ENCODE results near the gene USP25. TPM values are rescaled to one million over a fixed set of nuclear protein-coding genes. Genes with fewer than 3 reads are reported as not detected.

Gene USP25
- total and polyA plus RNA-seq, 2 of the 8 experiments (the other 6 are each of a cell fraction or from before 2014, with no cell fraction given) = 11.2 to 48.1 TPM

DNA sequence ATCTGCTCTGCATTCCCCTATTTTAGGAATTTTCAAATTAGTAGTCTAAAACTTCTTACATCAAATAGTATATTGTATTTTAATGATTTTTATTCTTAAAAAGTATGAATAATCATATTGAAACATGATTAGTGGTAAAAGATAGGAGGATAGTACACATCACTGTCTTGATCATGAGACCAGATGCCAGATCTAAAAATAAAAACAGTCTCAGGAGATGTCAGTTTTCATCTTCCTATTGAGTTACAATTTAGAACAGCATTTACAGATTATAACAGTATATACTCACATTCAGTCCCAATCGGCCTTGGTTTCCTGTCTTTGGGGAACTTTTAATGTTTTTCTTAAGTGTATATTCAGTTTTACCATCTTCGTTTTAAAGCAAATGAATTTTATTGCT is 95.9 kb downstream of the USP25 start (continued):
- TF ChIP-seq TCF12 (IDR thresholded peaks at IDR 0.05; ENCODE audit: low read depth, low read length) (no peak), CBX8 (IDR thresholded peaks at IDR 0.05; ENCODE audit: borderline replicate concordance, low read depth, low read length) (no peak), TEAD4 (IDR thresholded peaks at IDR 0.05; ENCODE audit: low read depth, low read length) (no peak)
- TF ChIP-seq, protein P1, sequence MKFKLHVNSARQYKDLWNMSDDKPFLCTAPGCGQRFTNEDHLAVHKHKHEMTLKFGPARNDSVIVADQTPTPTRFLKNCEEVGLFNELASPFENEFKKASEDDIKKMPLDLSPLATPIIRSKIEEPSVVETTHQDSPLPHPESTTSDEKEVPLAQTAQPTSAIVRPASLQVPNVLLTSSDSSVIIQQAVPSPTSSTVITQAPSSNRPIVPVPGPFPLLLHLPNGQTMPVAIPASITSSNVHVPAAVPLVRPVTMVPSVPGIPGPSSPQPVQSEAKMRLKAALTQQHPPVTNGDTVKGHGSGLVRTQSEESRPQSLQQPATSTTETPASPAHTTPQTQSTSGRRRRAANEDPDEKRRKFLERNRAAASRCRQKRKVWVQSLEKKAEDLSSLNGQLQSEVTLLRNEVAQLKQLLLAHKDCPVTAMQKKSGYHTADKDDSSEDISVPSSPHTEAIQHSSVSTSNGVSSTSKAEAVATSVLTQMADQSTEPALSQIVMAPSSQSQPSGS (IDR thresholded peaks at IDR 0.05; ENCODE audit: low read length) = no peak
- TF ChIP-seq, protein P2, sequence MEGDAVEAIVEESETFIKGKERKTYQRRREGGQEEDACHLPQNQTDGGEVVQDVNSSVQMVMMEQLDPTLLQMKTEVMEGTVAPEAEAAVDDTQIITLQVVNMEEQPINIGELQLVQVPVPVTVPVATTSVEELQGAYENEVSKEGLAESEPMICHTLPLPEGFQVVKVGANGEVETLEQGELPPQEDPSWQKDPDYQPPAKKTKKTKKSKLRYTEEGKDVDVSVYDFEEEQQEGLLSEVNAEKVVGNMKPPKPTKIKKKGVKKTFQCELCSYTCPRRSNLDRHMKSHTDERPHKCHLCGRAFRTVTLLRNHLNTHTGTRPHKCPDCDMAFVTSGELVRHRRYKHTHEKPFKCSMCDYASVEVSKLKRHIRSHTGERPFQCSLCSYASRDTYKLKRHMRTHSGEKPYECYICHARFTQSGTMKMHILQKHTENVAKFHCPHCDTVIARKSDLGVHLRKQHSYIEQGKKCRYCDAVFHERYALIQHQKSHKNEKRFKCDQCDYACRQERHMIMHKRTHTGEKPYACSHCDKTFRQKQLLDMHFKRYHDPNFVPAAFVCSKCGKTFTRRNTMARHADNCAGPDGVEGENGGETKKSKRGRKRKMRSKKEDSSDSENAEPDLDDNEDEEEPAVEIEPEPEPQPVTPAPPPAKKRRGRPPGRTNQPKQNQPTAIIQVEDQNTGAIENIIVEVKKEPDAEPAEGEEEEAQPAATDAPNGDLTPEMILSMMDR (IDR thresholded peaks at IDR 0.05; ENCODE audit: control extremely low read depth in 1 of 3, insufficient read depth in 1 of 3, low read depth in 1 of 3, low read length in 3 of 3) = no peak

All from H1 (cell line).